Measurements from ENCODE around the gene PARL. TPM values are rescaled to one million over a fixed set of nuclear protein-coding genes. Genes with fewer than 3 reads are reported as not detected.

The PARL gene
- total RNA-seq, 1 experiment from 2014 or later = 82.3 TPM

GRCh38 chr3:183807881-183808280, 76.8 kb downstream of the PARL start:
- no peak for DNase-seq (ENCODE audit: low read depth, low spot score)
- no peaks in the 10 kb centered on the region for H3K4me1 ChIP-seq (ENCODE audit: control insufficient read depth, insufficient read depth, low read length)
- intact Hi-C loops (cut with micrococcal nuclease; ENCODE audit: unreplicated experiment) (no loop called here), in situ Hi-C loops (cut with HindIII; ENCODE audit: low pct_unique_long_range_greater_than_20kb, low sequenced_read_pairs) (no loop called here)
- H3K27ac ChIP-seq (ENCODE audit: low read length) = no peak overlapping the region
- no peaks in the 10 kb centered on the region for H3K27me3 ChIP-seq (ENCODE audit: control insufficient read depth, insufficient read depth, low read length)
- H3K9me3 ChIP-seq (ENCODE audit: control insufficient read depth, insufficient read depth, low read depth, low read length) = no peaks in the 10 kb centered on the region
- ChIA-PET POLR2A (no interaction called here), CTCF (no interaction called here)
- H3K4me3 ChIP-seq (ENCODE audit: low read depth in 2 of 2, low read length in 2 of 2) = no peak overlapping the region
- ATAC-seq = no peak
- H3K36me3 ChIP-seq (ENCODE audit: control insufficient read depth, insufficient read depth, low read length) = peaks cover 18% of the 10 kb centered on the region; the same call in 1 of the 2 replicates
- BruUV-seq (replicated peaks) = no TSS peak
- TF ChIP-seq POLR2AphosphoS5 (IDR thresholded peaks at IDR 0.05; ENCODE audit: low read depth, low read length) (no peak), SIN3A (IDR thresholded peaks at IDR 0.05; ENCODE audit: borderline replicate concordance, insufficient read depth, low read depth, low read length) (no peak), REST (IDR thresholded peaks at IDR 0.05; ENCODE audit: insufficient read depth in 1 of 2, low read depth in 2 of 2, low read length in 1 of 2) (no peak), TCF7L2 (IDR thresholded peaks at IDR 0.05; ENCODE audit: low read depth, low read length) (no peak), CTCF (IDR thresholded peaks at IDR 0.05) (no peak)

GRCh38 chr3:183807209-183807728, 77.4 kb downstream of the PARL start:
- no peak for DNase-seq (ENCODE audit: low read depth, low spot score)
- Histone ChIP-seq H3K9me3 (ENCODE audit: control insufficient read depth, insufficient read depth, low read depth, low read length) (no peaks in the 10 kb centered on the region), H3K4me3 (ENCODE audit: low read depth in 2 of 2, low read length in 2 of 2) (no peak overlapping the region), H3K27ac (ENCODE audit: low read length) (no peak overlapping the region), H3K36me3 (ENCODE audit: control insufficient read depth, insufficient read depth, low read length) (peaks cover 18% of the 10 kb centered on the region; the same call in 1 of the 2 replicates), H3K4me1 (ENCODE audit: control insufficient read depth, insufficient read depth, low read length) (no peaks in the 10 kb centered on the region), H3K27me3 (ENCODE audit: control insufficient read depth, insufficient read depth, low read length) (no peaks in the 10 kb centered on the region)
- intact Hi-C loops (cut with micrococcal nuclease; ENCODE audit: unreplicated experiment) (no loop called here), in situ Hi-C loops (cut with HindIII; ENCODE audit: low pct_unique_long_range_greater_than_20kb, low sequenced_read_pairs) (no loop called here)
- no peak for ATAC-seq
- ChIA-PET POLR2A (no interaction called here), CTCF (no interaction called here)
- BruUV-seq (replicated peaks) = no TSS peak
- no peak for TF ChIP-seq TCF7L2 (IDR thresholded peaks at IDR 0.05; ENCODE audit: low read depth, low read length)
- no peak for TF ChIP-seq CTCF (IDR thresholded peaks at IDR 0.05)
- no peak for TF ChIP-seq REST (IDR thresholded peaks at IDR 0.05; ENCODE audit: insufficient read depth in 1 of 2, low read depth in 2 of 2, low read length in 1 of 2)
- TF ChIP-seq SIN3A (IDR thresholded peaks at IDR 0.05; ENCODE audit: borderline replicate concordance, insufficient read depth, low read depth, low read length) = no peak
- no peak for TF ChIP-seq POLR2AphosphoS5 (IDR thresholded peaks at IDR 0.05; ENCODE audit: low read depth, low read length)

Measured in Panc1 (cell line).